CD14-positive monocyte (primary cell): ENCODE measurements around the gene XRCC4. TPM values are rescaled to one million over a fixed set of nuclear protein-coding genes. Genes with fewer than 3 reads are reported as not detected.

ENCODE experiments used
- DNase-seq, 3 donors: peaks; one replicate each; pipeline ENCODE4 v3.0.0-alpha.2; 2011 to 2022
- H2AFZ ChIP-seq: 2 replicates; pipeline ENCODE4 v1.6.0; 2012; ENCODE audit warnings: mild to moderate bottlenecking, low read depth, low read length, inconsistent platforms; ENCODE audit not compliant: insufficient read depth, poor library complexity, severe bottlenecking
- H3K27ac ChIP-seq, 2 donors: 1 replicate in 1 of 2; 2 replicates in 1 of 2; pipeline ENCODE4 v1.5.1; 2012 to 2013; ENCODE audit warnings: low read length in 2 of 2, control low read depth in 1 of 2, inconsistent platforms in 1 of 2, low read depth in 1 of 2, mild to moderate bottlenecking in 1 of 2
- H3K27me3 ChIP-seq, 2 donors: one replicate each; pipeline versions ENCODE4 v1.6.0 to v1.6.1; 2011 to 2013; ENCODE audit warnings: low read length in 2 of 2; ENCODE audit not compliant: control insufficient read depth in 2 of 2, insufficient read depth in 2 of 2
- H3K36me3 ChIP-seq, 2 donors: replicated peaks in 1 of 2; 1 replicate in 1 of 2; 2 replicates in 1 of 2; pipeline versions ENCODE4 v1.5.1 to v1.6.1; 2012 to 2013; ENCODE audit warnings: low read length in 2 of 2, control low read depth in 1 of 2, inconsistent platforms in 1 of 2, mild to moderate bottlenecking in 1 of 2; ENCODE audit not compliant: insufficient read depth in 2 of 2, control insufficient read depth in 1 of 2
- H3K4me1 ChIP-seq, 2 donors: 1 replicate in 1 of 2; 2 replicates in 1 of 2; pipeline versions ENCODE4 v1.5.1 to v1.6.1; 2012 to 2013; ENCODE audit warnings: low read length in 2 of 2, control low read depth in 1 of 2, inconsistent platforms in 1 of 2, mild to moderate bottlenecking in 1 of 2, moderate library complexity in 1 of 2; ENCODE audit not compliant: insufficient read depth in 2 of 2, control insufficient read depth in 1 of 2
- H3K4me2 ChIP-seq: replicated peaks from 2 replicates; pipeline ENCODE3; 2012; ENCODE audit warnings: low read length, moderate library complexity, mild to moderate bottlenecking; ENCODE audit not compliant: poor library complexity, severe bottlenecking; ENCODE audit errors: extremely low read depth
- H3K4me3 ChIP-seq, 3 experiments: fragments of 200-600 bp in 1 of 3; sonication (generic) in 1 of 3; replicated peaks in 1 of 3; 1 replicate in 2 of 3; 2 replicates in 1 of 3; pipeline ENCODE4 v1.5.1; 2011 to 2013; ENCODE audit warnings: low read length in 3 of 3, mild to moderate bottlenecking in 3 of 3, control low read depth in 2 of 3, low read depth in 2 of 3, inconsistent platforms in 1 of 3, moderate library complexity in 1 of 3
- H3K79me2 ChIP-seq: 2 replicates; pipeline ENCODE4 v1.6.0; 2012; ENCODE audit warnings: mild to moderate bottlenecking, control low read depth, inconsistent platforms, low read length, moderate library complexity; ENCODE audit not compliant: insufficient read depth
- H3K9ac ChIP-seq: 2 replicates; pipeline ENCODE4 v1.6.0; 2017; ENCODE audit warnings: low read length, mild to moderate bottlenecking; ENCODE audit not compliant: insufficient read depth, poor library complexity, severe bottlenecking
- H3K9me3 ChIP-seq, 2 donors: replicated peaks in 1 of 2; 1 replicate in 1 of 2; 2 replicates in 1 of 2; pipeline versions ENCODE4 v1.5.1 to v1.6.1; 2012 to 2013; ENCODE audit warnings: low read length in 2 of 2, control low read depth in 1 of 2; ENCODE audit not compliant: control insufficient read depth in 1 of 2, insufficient read depth in 1 of 2
- H4K20me1 ChIP-seq: 2 replicates; pipeline ENCODE4 v1.6.0; 2012; ENCODE audit warnings: mild to moderate bottlenecking, low read length, control low read depth, moderate library complexity; ENCODE audit not compliant: insufficient read depth
- H3K27ac Mint-ChIP-seq, 7 donors: one replicate each; pipeline ENCODE4 v1.8.0; 2020; ENCODE audit warnings: mild to moderate bottlenecking in 7 of 7, mixed read lengths in 7 of 7, moderate library complexity in 6 of 7, inconsistent platforms in 2 of 7
- H3K27me3 Mint-ChIP-seq, 3 donors: one replicate each; pipeline ENCODE4 v1.8.0; 2021 to 2022; ENCODE audit warnings: low read depth in 3 of 3, mild to moderate bottlenecking in 3 of 3, mixed read lengths in 3 of 3, moderate library complexity in 3 of 3, inconsistent platforms in 1 of 3
- H3K36me3 Mint-ChIP-seq, 2 donors: one replicate each; pipeline ENCODE4 v1.8.0; 2020; ENCODE audit warnings: mixed read lengths in 2 of 2, inconsistent platforms in 1 of 2, mild to moderate bottlenecking in 1 of 2
- H3K4me1 Mint-ChIP-seq: one replicate; pipeline ENCODE4 v1.8.0; 2020; ENCODE audit warnings: mild to moderate bottlenecking, mixed read lengths
- H3K4me3 Mint-ChIP-seq, 2 donors: one replicate each; pipeline ENCODE4 v1.8.0; 2020; ENCODE audit warnings: mild to moderate bottlenecking in 2 of 2, mixed read lengths in 2 of 2, moderate library complexity in 1 of 2
- H3K9me3 Mint-ChIP-seq, 7 donors: one replicate each; pipeline ENCODE4 v1.8.0; 2020 to 2022; ENCODE audit warnings: mixed read lengths in 7 of 7, mild to moderate bottlenecking in 6 of 7, moderate library complexity in 6 of 7, inconsistent platforms in 2 of 7
- WGBS: methylation state at CpG from one replicate; pipeline ENCODE4 v1.1.5; 2013; ENCODE audit warnings: missing lambda C conversion rate; ENCODE audit not compliant: insufficient coverage; 5-methylcytosine and 5-hydroxymethylcytosine counted together
- intact Hi-C, 2 donors: fragments of 100-400 bp; cut with micrococcal nuclease; formaldehyde crosslinking; loops; one replicate each; pipeline versions ENCODE4 v1.15.0 to v1.15.1; 2023
- polyA plus RNA-seq, 3 donors: library from polyadenylated mRNA; depleted of rRNA in 1 of 3; unstranded in 2 of 3; stranded (reverse) in 1 of 3; fragments of 300-500 nt in 2 of 3; fragments of >200 nt in 1 of 3; fragmentation: Illumina TruSeq in 2 of 3; gene quantifications; 1 replicate in 2 of 3; 2 replicates in 1 of 3; pipeline ENCODE4 v1.2.3, GENCODE V29; 2012 to 2021
- TF ChIP-seq, protein P1 (sequence below): fragments of 200-600 bp; IDR thresholded peaks from one replicate; pipeline ENCODE4 v1.8.0; 2022; ENCODE audit warnings: antibody characterized with exemption, mild to moderate bottlenecking

Gene XRCC4
- polyA plus RNA-seq, 3 donors = 4.0 to 21.8 (median 16.3) TPM

DNA sequence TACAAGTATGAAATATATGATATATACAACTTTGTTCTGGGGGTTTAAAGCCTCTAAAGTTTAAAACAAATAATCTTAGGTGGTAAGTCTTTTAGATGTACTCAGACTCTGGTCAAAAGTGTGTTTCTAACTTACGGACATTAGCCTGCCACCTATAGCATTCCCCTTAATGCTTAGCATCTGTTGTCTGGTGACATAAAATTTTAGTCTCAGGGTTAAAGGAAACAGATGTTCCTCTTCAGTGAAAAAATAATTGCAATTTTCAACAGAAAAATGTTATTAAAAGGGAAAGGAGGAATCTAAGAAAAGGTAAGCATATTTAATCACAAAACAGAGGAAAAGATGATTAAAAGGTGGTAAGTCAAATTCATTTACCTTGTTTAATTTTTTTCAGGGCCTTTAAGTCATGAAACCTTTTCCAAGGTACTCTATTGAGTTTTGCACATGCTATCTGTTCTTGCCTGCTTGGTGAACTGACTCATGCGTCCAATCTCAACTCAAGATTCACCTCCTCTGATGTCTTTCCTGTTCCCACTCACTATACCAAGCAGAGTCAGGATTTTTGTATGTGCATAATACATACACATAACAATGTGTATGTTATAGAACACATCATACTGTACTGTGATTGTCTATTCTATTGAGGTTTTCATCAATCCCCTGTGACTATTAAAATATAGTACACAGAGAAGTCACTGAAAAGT, 8.1 kb upstream of the XRCC4 start:
- no peak overlapping the region for H2AFZ ChIP-seq
- H3K9me3 Mint-ChIP-seq = no peaks in the 10 kb centered on the region
- TF ChIP-seq, protein P1, sequence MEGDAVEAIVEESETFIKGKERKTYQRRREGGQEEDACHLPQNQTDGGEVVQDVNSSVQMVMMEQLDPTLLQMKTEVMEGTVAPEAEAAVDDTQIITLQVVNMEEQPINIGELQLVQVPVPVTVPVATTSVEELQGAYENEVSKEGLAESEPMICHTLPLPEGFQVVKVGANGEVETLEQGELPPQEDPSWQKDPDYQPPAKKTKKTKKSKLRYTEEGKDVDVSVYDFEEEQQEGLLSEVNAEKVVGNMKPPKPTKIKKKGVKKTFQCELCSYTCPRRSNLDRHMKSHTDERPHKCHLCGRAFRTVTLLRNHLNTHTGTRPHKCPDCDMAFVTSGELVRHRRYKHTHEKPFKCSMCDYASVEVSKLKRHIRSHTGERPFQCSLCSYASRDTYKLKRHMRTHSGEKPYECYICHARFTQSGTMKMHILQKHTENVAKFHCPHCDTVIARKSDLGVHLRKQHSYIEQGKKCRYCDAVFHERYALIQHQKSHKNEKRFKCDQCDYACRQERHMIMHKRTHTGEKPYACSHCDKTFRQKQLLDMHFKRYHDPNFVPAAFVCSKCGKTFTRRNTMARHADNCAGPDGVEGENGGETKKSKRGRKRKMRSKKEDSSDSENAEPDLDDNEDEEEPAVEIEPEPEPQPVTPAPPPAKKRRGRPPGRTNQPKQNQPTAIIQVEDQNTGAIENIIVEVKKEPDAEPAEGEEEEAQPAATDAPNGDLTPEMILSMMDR = no peak
- WGBS = no CpG with 5 or more reads among the region's 2 CpGs
- intact Hi-C loops = no loop called here
- no peak overlapping the region for H3K9ac ChIP-seq
- peaks cover 88% of the 10 kb centered on the region for H4K20me1 ChIP-seq
- peaks cover 68% of the 10 kb centered on the region for H3K4me1 Mint-ChIP-seq
- H3K27me3 Mint-ChIP-seq = no peaks in the 10 kb centered on the region
- no peak overlapping the region for H3K4me3 ChIP-seq
- peaks cover 100% of the 10 kb centered on the region for H3K79me2 ChIP-seq
- no peak overlapping the region for H3K4me3 Mint-ChIP-seq
- H3K9me3 ChIP-seq = no peaks in the 10 kb centered on the region
- H3K27me3 ChIP-seq = no peaks in the 10 kb centered on the region
- peaks cover 12 to 27% of the 10 kb centered on the region in 2 donors for H3K4me1 ChIP-seq
- peaks cover 28 to 36% of the 10 kb centered on the region in 2 donors for H3K36me3 Mint-ChIP-seq
- H3K4me2 ChIP-seq = no peak overlapping the region
- H3K27ac ChIP-seq = peak overlapping the region in 1 of 2 donors; percentile 49
- no peak for DNase-seq
- peaks cover 4 to 13% of the 10 kb centered on the region in 2 donors for H3K36me3 ChIP-seq
- H3K27ac Mint-ChIP-seq = no peak overlapping the region

DNA sequence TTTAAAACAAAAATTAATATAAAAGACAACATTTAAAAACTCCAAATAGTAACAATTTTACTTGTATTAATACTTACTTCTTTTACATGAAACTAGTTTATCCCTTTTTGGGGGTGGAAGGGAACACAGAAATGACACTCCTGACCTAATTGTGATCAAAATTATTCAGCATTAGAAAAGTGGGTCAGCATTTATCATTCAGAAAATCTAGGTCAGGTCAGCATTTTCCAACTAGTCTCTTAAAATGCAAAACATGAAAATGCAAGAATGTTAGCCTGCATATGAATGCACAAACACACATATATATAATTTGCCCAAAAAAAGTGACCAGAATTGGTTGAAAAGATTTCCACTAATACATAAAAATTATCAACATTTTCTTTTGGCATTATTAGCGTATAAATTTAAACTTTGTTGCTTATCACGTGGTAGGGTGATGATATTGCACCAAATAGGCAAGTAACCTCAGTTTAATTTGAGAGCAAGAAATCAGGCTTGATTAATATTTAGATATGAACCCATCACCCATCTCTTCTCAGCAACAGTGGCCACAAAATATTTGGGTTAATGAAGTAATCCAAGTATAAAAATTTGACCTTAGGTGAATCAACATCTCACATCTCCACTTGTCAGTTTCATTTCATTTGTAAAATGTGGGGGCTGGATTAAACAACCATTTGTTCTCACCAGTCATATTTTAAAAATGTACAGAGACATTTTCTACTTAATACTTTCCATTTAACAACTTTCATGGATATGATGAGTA, 5.9 kb upstream of the XRCC4 start:
- H3K4me3 ChIP-seq = no peak overlapping the region
- no peak for DNase-seq
- peaks cover 2 to 9% of the 10 kb centered on the region in 2 donors for H3K36me3 ChIP-seq
- Mint-ChIP-seq H3K36me3 (peaks cover 30 to 41% of the 10 kb centered on the region in 2 donors), H3K27me3 (no peaks in the 10 kb centered on the region), H3K4me1 (peaks cover 86% of the 10 kb centered on the region), H3K9me3 (no peaks in the 10 kb centered on the region), H3K4me3 (peak overlapping the region in 1 of 2 donors; percentile 33), H3K27ac (peak overlapping the region in 2 of 7 donors; percentile 66 to 73)
- peak overlapping the region in 1 of 2 donors; percentile 21 for H3K27ac ChIP-seq
- no peaks in the 10 kb centered on the region for H3K9me3 ChIP-seq
- H3K79me2 ChIP-seq = peaks cover 100% of the 10 kb centered on the region
- peaks cover 34 to 47% of the 10 kb centered on the region in 2 donors for H3K4me1 ChIP-seq
- no peak overlapping the region for H3K4me2 ChIP-seq
- H2AFZ ChIP-seq = no peak overlapping the region
- H3K9ac ChIP-seq = no peak overlapping the region
- peaks cover 68% of the 10 kb centered on the region for H4K20me1 ChIP-seq
- TF ChIP-seq, protein P1 = no peak
- no CpG with 5 or more reads among the region's 2 CpGs for WGBS
- H3K27me3 ChIP-seq = no peaks in the 10 kb centered on the region
- intact Hi-C loops = no loop called here
